ENCODE data around the gene TRPM8.

TRPM8 gene

GRCh38 chr2:233938676-233939370 lies 21.6 kb downstream of the TRPM8 start:
- no peak for TF ChIP-seq CTCF (conservative IDR thresholded peaks at IDR 0.05)
- H3K27ac ChIP-seq, result peak overlapping the region; percentile 86

- peak overlapping the region; percentile 86 for H3K27ac ChIP-seq
- TF ChIP-seq CTCF (conservative IDR thresholded peaks at IDR 0.05), result no peak
Measured at GRCh38 chr2:233940376-233941276, 23.5 kb downstream of the TRPM8 start.

- TF ChIP-seq CTCF (conservative IDR thresholded peaks at IDR 0.05), result no peak
- peak overlapping the region; percentile 86 for H3K27ac ChIP-seq
Measured at GRCh38 chr2:233942731-233943130, 25.6 kb downstream of the TRPM8 start.

- no peak for TF ChIP-seq CTCF (conservative IDR thresholded peaks at IDR 0.05)
- H3K27ac ChIP-seq, result no peak overlapping the region
Measured at GRCh38 chr2:233944269-233944668, 27.1 kb downstream of the TRPM8 start.

GRCh38 chr2:233944722-233945121 lies 27.5 kb downstream of the TRPM8 start:
- H3K27ac ChIP-seq, result no peak overlapping the region
- no peak for TF ChIP-seq CTCF (conservative IDR thresholded peaks at IDR 0.05)

GRCh38 chr2:233945146-233945545 lies 28.0 kb downstream of the TRPM8 start:
- H3K27ac ChIP-seq, result no peak overlapping the region
- TF ChIP-seq CTCF (conservative IDR thresholded peaks at IDR 0.05), result no peak

GRCh38 chr2:233950078-233950825 lies 33.1 kb downstream of the TRPM8 start:
- TF ChIP-seq CTCF (conservative IDR thresholded peaks at IDR 0.05), result no peak
- H3K27ac ChIP-seq, result peak overlapping the region; percentile 94
